ENCODE data around the gene BRCA1.
"Not testable (repeated sequence)": the region's sequence is repeated elsewhere in the genome, so short reads cannot be mapped to it uniquely, and the experiment has no call there.

The BRCA1 gene

GRCh38 chr17:43125133-43125966 lies at the start of gene BRCA1:
BRCA1 (minus strand) TSS chr17:43125364; CDS start chr17:43124096, 1,268 bp downstream.
- Mint-ChIP-seq H3K9me3 (no peaks in the 10 kb centered on the region), H3K27ac (peak within 1 kb of the TSS; percentile 97), H3K27me3 (ENCODE audit: low read depth) (no peaks in the 10 kb centered on the region), H3K4me1 (ENCODE audit: low read depth) (peaks cover 19% of the 10 kb centered on the region), H3K4me3 (peak within 1 kb of the TSS; percentile 98), H3K36me3 (ENCODE audit: low read depth) (peaks cover 13% of the 10 kb centered on the region)

DNA sequence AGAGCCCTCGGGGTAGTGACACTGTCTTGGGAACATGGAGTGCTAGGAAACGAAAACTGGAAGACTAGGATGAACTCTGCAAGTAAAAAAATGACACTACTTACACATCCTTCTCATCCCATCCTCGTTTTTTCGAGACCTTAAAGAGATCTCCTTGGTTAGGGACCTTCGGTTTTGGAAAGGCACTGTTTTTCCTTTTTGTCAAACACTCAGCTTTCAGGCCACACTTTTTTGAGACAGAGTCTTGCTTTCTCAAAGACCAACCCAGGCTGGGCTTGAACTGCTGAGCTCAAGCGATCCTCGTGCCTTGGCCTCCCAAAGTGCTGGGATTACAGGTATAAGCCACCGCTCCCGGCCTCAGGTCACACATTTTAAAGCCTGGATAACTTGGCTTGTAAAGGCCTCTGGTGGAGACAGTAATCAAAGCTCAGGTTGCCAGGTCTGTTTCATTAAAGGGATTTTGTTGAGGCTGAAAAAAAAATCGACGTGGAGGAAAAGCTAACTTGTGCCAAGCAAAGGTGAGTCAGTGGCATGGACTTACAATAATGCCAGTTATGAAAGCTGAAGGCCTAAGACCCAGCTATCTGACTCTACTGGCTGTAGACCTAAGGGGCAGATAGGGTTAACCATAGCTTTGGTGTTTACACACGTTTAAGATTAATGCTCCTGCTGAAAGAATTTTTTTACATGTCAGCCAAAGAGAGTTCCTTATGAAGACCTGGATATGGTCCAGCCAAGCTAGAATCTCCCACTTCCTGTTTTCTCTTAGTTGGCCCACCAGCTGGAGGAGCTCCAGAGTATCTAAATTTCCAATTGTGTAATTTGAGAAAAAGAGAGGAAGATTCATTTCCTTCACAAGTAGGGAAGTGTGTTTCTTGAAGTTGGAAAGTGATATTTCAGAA lies 46.7 kb upstream of the BRCA1 start:
- Mint-ChIP-seq H3K4me3 (no peak overlapping the region), H3K27me3 (ENCODE audit: low read depth) (no peaks in the 10 kb centered on the region), H3K36me3 (ENCODE audit: low read depth) (peaks cover 15% of the 10 kb centered on the region), H3K27ac (no peak overlapping the region), H3K4me1 (ENCODE audit: low read depth) (peaks cover 31% of the 10 kb centered on the region), H3K9me3 (no peaks in the 10 kb centered on the region)

GRCh38 chr17:43170766-43171585 lies 45.8 kb upstream of the BRCA1 start, which contains the start of gene NBR1:
NBR1 (plus strand) TSS chr17:43171214; CDS start chr17:43175800, 4,586 bp downstream.
- H3K9me3 Mint-ChIP-seq = no peaks in the 10 kb centered on the region
- H3K27me3 Mint-ChIP-seq (ENCODE audit: low read depth) = no peaks in the 10 kb centered on the region
- H3K4me1 Mint-ChIP-seq (ENCODE audit: low read depth) = peaks cover 28% of the 10 kb centered on the region
- H3K27ac Mint-ChIP-seq = no peak within 1 kb of the TSS
- H3K4me3 Mint-ChIP-seq = no peak within 1 kb of the TSS
- peaks cover 16% of the 10 kb centered on the region for H3K36me3 Mint-ChIP-seq (ENCODE audit: low read depth)

GRCh38 chr17:43170140-43170765 lies 45.1 kb upstream of the BRCA1 start:
- no peaks in the 10 kb centered on the region for H3K9me3 Mint-ChIP-seq
- no peak overlapping the region for H3K4me3 Mint-ChIP-seq
- peaks cover 22% of the 10 kb centered on the region for H3K4me1 Mint-ChIP-seq (ENCODE audit: low read depth)
- peaks cover 11% of the 10 kb centered on the region for H3K36me3 Mint-ChIP-seq (ENCODE audit: low read depth)
- H3K27ac Mint-ChIP-seq = no peak overlapping the region
- H3K27me3 Mint-ChIP-seq (ENCODE audit: low read depth) = no peaks in the 10 kb centered on the region

- Mint-ChIP-seq H3K4me3 (no peak overlapping the region), H3K9me3 (no peaks in the 10 kb centered on the region), H3K4me1 (ENCODE audit: low read depth) (peaks cover 20% of the 10 kb centered on the region), H3K27me3 (ENCODE audit: low read depth) (no peaks in the 10 kb centered on the region), H3K36me3 (ENCODE audit: low read depth) (peaks cover 10% of the 10 kb centered on the region), H3K27ac (no peak overlapping the region)
Observed at GRCh38 chr17:43169561-43170139, 44.5 kb upstream of the BRCA1 start.

DNA sequence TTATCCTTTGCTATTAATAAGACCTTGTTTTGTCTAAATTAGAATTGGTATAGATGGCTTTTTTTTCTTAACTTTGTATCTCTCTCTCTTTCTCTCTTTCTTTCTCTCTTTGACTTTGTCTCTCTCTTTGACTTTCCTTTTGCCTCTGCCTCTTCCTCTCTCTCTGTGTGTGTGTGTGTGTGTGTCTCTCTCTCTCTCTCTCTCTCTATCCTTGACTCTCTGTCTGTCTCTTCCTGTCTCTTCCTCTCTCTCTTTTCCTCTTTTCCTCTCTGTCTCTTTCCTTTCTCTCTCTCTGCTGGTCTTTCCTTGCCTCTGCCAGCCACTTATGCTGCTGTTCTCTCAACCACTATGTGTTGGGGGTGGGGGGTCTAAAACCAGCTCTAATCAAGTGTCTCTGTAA lies 40.8 kb upstream of the BRCA1 start:
- H3K4me1 Mint-ChIP-seq (ENCODE audit: low read depth); H3K36me3 Mint-ChIP-seq (ENCODE audit: low read depth); H3K9me3 Mint-ChIP-seq; H3K4me3 Mint-ChIP-seq; H3K27me3 Mint-ChIP-seq (ENCODE audit: low read depth); H3K27ac Mint-ChIP-seq: not testable (repeated sequence)

DNA sequence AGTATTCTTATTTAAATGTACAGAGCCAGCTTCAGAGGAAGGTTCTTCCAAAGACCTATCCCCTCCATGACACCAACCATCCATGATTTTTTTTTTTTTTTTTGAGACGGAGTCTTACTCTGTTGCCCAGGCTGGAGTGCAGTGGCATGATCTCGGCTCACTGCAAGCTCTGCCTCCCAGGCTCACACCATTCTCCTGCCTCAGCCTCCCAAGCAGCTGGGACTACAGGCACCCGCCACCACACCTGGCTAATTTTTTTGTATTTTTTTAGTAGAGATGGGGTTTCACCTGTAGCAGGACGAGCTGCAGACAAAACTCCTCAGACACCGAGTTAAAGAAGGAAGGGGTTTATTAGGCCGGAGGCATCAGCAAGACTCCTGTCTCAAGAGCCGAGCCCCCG lies 34.8 kb upstream of the BRCA1 start:
- H3K9me3 Mint-ChIP-seq; H3K36me3 Mint-ChIP-seq (ENCODE audit: low read depth); H3K4me3 Mint-ChIP-seq; H3K4me1 Mint-ChIP-seq (ENCODE audit: low read depth); H3K27ac Mint-ChIP-seq; H3K27me3 Mint-ChIP-seq (ENCODE audit: low read depth): not testable (repeated sequence)

DNA sequence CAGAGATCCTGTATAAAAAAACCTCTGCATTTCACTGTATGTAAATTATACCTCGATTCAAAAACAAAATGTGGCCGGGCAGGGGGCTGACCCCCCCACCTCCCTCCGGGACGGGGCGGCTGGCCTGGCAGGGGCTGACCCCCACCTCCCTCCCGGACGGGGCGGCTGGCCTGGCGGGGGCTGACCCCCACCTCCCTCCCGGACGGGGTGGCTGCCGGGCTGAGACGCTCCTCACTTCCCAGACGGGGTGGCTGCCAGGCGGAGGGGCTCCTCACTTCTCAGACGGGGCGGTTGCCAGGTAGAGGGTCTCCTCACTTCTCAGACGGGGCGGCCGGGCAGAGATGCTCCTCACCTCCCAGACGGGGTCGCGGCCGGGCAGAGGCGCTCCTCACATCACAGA lies 34.1 kb upstream of the BRCA1 start:
- not testable (repeated sequence) for H3K27me3 Mint-ChIP-seq (ENCODE audit: low read depth)

DNA sequence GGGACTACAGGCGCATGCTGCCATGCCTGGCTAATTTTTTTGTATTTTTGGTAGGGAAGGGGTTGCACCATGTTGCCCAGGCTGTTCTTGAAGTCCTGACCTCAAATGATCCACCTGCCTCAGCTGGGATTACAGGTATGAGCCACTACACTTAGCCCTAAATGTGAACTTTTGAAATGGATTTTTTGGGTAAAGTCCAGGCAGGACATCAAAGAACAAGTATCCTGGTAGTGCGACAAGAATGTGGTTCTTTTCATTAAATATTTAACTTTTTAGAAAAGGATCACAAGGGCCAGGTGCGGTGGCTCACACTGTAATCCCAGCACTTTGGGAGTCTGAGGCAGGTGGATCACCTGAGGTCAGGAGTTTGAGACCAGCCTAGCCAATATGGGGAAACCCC lies 30.5 kb upstream of the BRCA1 start:
- Mint-ChIP-seq H3K27ac (no peak overlapping the region), H3K36me3 (ENCODE audit: low read depth) (peaks cover 11% of the 10 kb centered on the region), H3K4me1 (ENCODE audit: low read depth) (no peaks in the 10 kb centered on the region), H3K9me3 (peaks cover 8% of the 10 kb centered on the region), H3K27me3 (ENCODE audit: low read depth) (no peaks in the 10 kb centered on the region), H3K4me3 (no peak overlapping the region)

More for the DNA sequence above, 34.1 kb upstream of the BRCA1 start:
- not testable (repeated sequence) for H3K27ac Mint-ChIP-seq; H3K9me3 Mint-ChIP-seq; H3K36me3 Mint-ChIP-seq (ENCODE audit: low read depth); H3K4me3 Mint-ChIP-seq; H3K4me1 Mint-ChIP-seq (ENCODE audit: low read depth)

- H3K4me3 Mint-ChIP-seq; H3K27ac Mint-ChIP-seq; H3K27me3 Mint-ChIP-seq (ENCODE audit: low read depth); H3K9me3 Mint-ChIP-seq; H3K4me1 Mint-ChIP-seq (ENCODE audit: low read depth): not testable (repeated sequence)
- peaks cover 13% of the 10 kb centered on the region for H3K36me3 Mint-ChIP-seq (ENCODE audit: low read depth)
Observed at GRCh38 chr17:43153197-43153835, 28.2 kb upstream of the BRCA1 start.

DNA sequence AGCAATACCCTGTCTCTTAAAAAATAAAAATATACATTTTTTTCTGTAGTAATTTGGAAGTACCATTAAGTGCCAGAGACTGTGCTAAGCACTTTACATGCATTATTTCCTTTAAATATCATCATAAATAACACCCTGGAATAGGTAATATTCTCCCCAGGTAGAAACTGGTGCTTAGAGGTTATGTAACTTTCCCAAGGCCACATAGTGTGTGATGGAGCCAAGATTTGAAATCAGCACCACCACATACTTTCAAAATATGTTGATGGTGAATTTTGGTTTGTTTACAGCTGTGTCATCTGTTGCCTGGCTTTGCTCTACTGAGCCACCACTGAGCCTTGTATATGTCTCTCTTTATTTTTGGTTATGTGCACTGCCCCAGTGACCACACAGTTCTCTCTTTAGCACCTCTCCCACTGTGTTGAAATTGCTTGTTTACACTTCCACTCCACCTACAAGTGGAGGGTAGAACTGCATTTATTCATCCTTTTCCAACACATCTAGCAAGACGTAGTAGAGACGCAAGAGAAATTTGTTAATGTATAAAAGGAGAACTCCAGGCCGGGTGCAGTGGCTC lies 26.8 kb upstream of the BRCA1 start:
- H3K4me3 Mint-ChIP-seq = no peak overlapping the region
- no peaks in the 10 kb centered on the region for H3K4me1 Mint-ChIP-seq (ENCODE audit: low read depth)
- no peaks in the 10 kb centered on the region for H3K27me3 Mint-ChIP-seq (ENCODE audit: low read depth)
- H3K9me3 Mint-ChIP-seq = peaks cover 8% of the 10 kb centered on the region
- H3K27ac Mint-ChIP-seq = no peak overlapping the region
- H3K36me3 Mint-ChIP-seq (ENCODE audit: low read depth) = peaks cover 14% of the 10 kb centered on the region

GRCh38 chr17:43146649-43147048 lies 21.5 kb upstream of the BRCA1 start:
- Mint-ChIP-seq H3K27me3 (ENCODE audit: low read depth) (no peaks in the 10 kb centered on the region), H3K9me3 (no peaks in the 10 kb centered on the region), H3K4me1 (ENCODE audit: low read depth) (no peaks in the 10 kb centered on the region), H3K27ac (no peak overlapping the region), H3K4me3 (no peak overlapping the region), H3K36me3 (ENCODE audit: low read depth) (peaks cover 5% of the 10 kb centered on the region)

DNA sequence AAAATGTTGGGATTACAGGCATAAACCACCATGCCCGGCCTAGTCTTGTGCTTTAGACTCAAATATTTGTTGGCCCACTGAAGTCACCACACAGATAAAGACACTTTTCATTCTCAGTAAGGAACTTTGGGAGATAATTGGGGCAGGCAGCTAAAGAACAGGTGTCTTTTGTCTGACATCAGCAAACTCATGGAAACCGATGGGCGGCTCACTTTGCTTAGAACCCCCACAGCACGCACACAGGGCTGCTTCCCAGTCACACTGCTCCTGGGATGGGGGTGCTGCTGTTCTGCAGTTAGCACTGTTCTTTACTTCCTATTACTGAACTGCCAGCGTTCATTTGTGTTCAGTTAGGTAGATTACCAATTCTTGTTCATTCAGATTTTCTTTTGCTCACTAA lies 18.0 kb upstream of the BRCA1 start:
- Mint-ChIP-seq H3K36me3 (ENCODE audit: low read depth) (peaks cover 4% of the 10 kb centered on the region), H3K27ac (no peak overlapping the region), H3K4me1 (ENCODE audit: low read depth) (no peaks in the 10 kb centered on the region), H3K4me3 (no peak overlapping the region), H3K9me3 (no peaks in the 10 kb centered on the region), H3K27me3 (ENCODE audit: low read depth) (no peaks in the 10 kb centered on the region)
